Daoy (cell line): ENCODE results near the gene NFATC3. TPM values are rescaled to one million over a fixed set of nuclear protein-coding genes. Genes with fewer than 3 reads are reported as not detected.
"Not testable (repeated sequence)": the region's sequence is repeated elsewhere in the genome, so short reads cannot be mapped to it uniquely, and the experiment has no call there.

Source experiments
- DNase-seq: peaks from one replicate; pipeline ENCODE4 v3.0.0-alpha.2; 2015; ENCODE audit warnings: low read depth
- total RNA-seq: library from RNA; depleted of rRNA; stranded (reverse); fragments of >200 nt; shearing (Covaris generic); gene quantifications from 2 replicates; pipeline ENCODE4 v1.2.3, GENCODE V29; 2014

Gene NFATC3
- total RNA-seq, 1 experiment from 2014 or later, result 12.1 TPM

GRCh38 chr16:68116256-68116867 is 31.2 kb downstream of the NFATC3 start:
- no peak for DNase-seq

GRCh38 chr16:68117884-68118283 is 32.7 kb downstream of the NFATC3 start:
- DNase-seq, result no peak

GRCh38 chr16:68118954-68119353 is 33.8 kb downstream of the NFATC3 start:
- not testable (repeated sequence) for DNase-seq

GRCh38 chr16:68120496-68120895 is 35.3 kb downstream of the NFATC3 start:
- DNase-seq, result not testable (repeated sequence)

GRCh38 chr16:68126395-68126794 is 41.2 kb downstream of the NFATC3 start:
- no peak for DNase-seq

- DNase-seq, result peak; percentile 31
These were observed 43.6 kb downstream of the NFATC3 start for GRCh38 chr16:68128577-68129305.

GRCh38 chr16:68130520-68130919 is 45.4 kb downstream of the NFATC3 start:
- no peak for DNase-seq

GRCh38 chr16:68131813-68132706 is 46.9 kb downstream of the NFATC3 start:
- no peak for DNase-seq

GRCh38 chr16:68133000-68133399 is 47.8 kb downstream of the NFATC3 start:
- DNase-seq, result not testable (repeated sequence)

GRCh38 chr16:68134644-68135043 is 49.5 kb downstream of the NFATC3 start:
- DNase-seq, result no peak

GRCh38 chr16:68136515-68136914 is 51.3 kb downstream of the NFATC3 start:
- no peak for DNase-seq

- DNase-seq, result no peak
These were observed 58.8 kb downstream of the NFATC3 start for GRCh38 chr16:68144008-68144407.

GRCh38 chr16:68146585-68146984 is 61.4 kb downstream of the NFATC3 start:
- no peak for DNase-seq

GRCh38 chr16:68147444-68147843 is 62.3 kb downstream of the NFATC3 start:
- no peak for DNase-seq

GRCh38 chr16:68149596-68149995 is 64.4 kb downstream of the NFATC3 start:
- no peak for DNase-seq

- no peak for DNase-seq
These were observed 70.3 kb downstream of the NFATC3 start for GRCh38 chr16:68155425-68155824.

- DNase-seq, result no peak
These were observed 77.2 kb downstream of the NFATC3 start for GRCh38 chr16:68162413-68162812.

- not testable (repeated sequence) for DNase-seq
These were observed 78.1 kb downstream of the NFATC3 start for GRCh38 chr16:68163275-68163674.

GRCh38 chr16:68166264-68166663 is 81.1 kb downstream of the NFATC3 start:
- DNase-seq, result no peak

- DNase-seq, result no peak
These were observed 94.1 kb downstream of the NFATC3 start for GRCh38 chr16:68179196-68179795.

GRCh38 chr16:68179855-68180254 is 94.7 kb downstream of the NFATC3 start:
- DNase-seq, result no peak

GRCh38 chr16:68183046-68183445 is 97.9 kb downstream of the NFATC3 start:
- no peak for DNase-seq
